22Rv1 (cell line): ENCODE results near the gene LCN6.

Source experiments
- ZFX ChIP-seq: fragments of 450-650 bp; IDR thresholded peaks from 2 replicates; pipeline ENCODE4 v1.6.1; 2017; ENCODE audit warnings: antibody characterized with exemption, borderline replicate concordance
- TF ChIP-seq, protein P1 (sequence below): fragments of 450-650 bp; IDR thresholded peaks from 2 replicates; pipeline ENCODE4 v1.5.1; 2017; ENCODE audit warnings: mild to moderate bottlenecking

DNA sequence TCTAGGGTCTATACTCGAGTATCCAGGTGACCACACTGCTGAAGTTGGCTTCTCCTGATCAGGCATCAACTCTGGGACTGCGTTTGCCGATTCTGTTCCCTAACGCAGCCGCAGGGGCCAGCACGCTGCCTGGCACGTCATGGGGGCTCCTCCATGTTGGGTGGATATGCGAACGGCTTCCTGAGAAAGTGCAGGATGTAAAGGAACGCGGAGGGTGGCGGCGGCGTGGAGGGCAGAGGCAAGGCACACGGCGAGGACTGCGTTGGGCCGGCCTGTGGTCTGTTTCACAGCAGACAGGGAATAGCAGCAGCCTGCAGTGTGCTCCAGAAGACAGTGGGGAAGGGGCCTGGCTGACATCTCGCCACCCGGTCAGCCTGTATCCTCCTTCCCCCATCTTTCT is 9.4 kb downstream of the LCN6 start:
- TF ChIP-seq, protein P1, sequence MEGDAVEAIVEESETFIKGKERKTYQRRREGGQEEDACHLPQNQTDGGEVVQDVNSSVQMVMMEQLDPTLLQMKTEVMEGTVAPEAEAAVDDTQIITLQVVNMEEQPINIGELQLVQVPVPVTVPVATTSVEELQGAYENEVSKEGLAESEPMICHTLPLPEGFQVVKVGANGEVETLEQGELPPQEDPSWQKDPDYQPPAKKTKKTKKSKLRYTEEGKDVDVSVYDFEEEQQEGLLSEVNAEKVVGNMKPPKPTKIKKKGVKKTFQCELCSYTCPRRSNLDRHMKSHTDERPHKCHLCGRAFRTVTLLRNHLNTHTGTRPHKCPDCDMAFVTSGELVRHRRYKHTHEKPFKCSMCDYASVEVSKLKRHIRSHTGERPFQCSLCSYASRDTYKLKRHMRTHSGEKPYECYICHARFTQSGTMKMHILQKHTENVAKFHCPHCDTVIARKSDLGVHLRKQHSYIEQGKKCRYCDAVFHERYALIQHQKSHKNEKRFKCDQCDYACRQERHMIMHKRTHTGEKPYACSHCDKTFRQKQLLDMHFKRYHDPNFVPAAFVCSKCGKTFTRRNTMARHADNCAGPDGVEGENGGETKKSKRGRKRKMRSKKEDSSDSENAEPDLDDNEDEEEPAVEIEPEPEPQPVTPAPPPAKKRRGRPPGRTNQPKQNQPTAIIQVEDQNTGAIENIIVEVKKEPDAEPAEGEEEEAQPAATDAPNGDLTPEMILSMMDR: no peak
- no peak for TF ChIP-seq ZFX
